ENCODE results near the gene COX19.

COX19 gene

DNA sequence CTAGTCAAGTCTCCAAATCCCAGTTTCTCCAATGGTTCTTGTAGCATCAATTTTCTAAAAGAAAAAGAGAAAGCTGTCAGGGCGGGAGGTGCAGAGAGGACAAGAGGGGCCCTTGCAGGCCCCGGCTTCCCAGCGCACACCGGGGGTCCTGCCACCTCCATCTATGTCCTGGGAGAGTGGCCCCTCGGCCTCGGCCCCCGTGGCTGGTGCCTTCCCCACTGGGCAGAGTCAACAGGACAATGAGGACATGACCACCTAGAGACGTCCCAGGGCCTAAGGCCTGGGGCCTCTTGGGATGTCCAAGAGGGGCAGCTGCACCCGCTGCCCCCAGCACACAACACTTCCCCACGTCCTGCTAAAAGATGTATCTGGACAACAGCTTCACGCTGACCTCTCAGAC, 5.9 kb downstream of the COX19 start:
- peaks cover 11% of the 10 kb centered on the region for H3K4me1 ChIP-seq (ENCODE audit: low read length)
- no peak overlapping the region for H3K27ac ChIP-seq (ENCODE audit: low read length)
- H3K79me2 ChIP-seq (ENCODE audit: low read length), result peaks cover 42% of the 10 kb centered on the region
- H3K9ac ChIP-seq (ENCODE audit: low read length), result no peak overlapping the region
- DNase-seq, result no peak
- H3K4me3 ChIP-seq (ENCODE audit: low read length), result no peak overlapping the region
- H3K4me2 ChIP-seq (ENCODE audit: low read depth, low read length), result no peak overlapping the region
- no peak overlapping the region for H2AFZ ChIP-seq (ENCODE audit: low read length)
- H3K27me3 ChIP-seq (replicated peaks; ENCODE audit: insufficient read depth, low read length), result no peaks in the 10 kb centered on the region
- peaks cover 15% of the 10 kb centered on the region; the same call in 1 of the 2 replicates for H3K36me3 ChIP-seq (replicated peaks; ENCODE audit: insufficient read depth, low read length)
- peaks cover 6% of the 10 kb centered on the region; the same call in 1 of the 2 replicates for H4K20me1 ChIP-seq (ENCODE audit: insufficient read depth, low read length)
- H3F3A ChIP-seq (ENCODE audit: insufficient read depth, low read length), result peaks cover 10% of the 10 kb centered on the region
- no peaks in the 10 kb centered on the region for H3K9me2 ChIP-seq (replicated peaks; ENCODE audit: insufficient read depth, low read length)
- no peaks in the 10 kb centered on the region for H3K9me3 ChIP-seq (replicated peaks; ENCODE audit: insufficient read depth, low read length)
- TF ChIP-seq EZH2 (optimal IDR thresholded peaks at IDR 0.05; ENCODE audit: low read depth, low read length) (no peak), CTCF (IDR thresholded peaks at IDR 0.05; ENCODE audit: low read length) (no peak), EZH2phosphoT487 (IDR thresholded peaks at IDR 0.05; ENCODE audit: low read length) (no peak)

GRCh38 chr7:968205-969105, 6.9 kb downstream of the COX19 start:
- no peak for DNase-seq
- H3K4me2 ChIP-seq (ENCODE audit: low read depth, low read length), result no peak overlapping the region
- no peak for TF ChIP-seq EZH2 (optimal IDR thresholded peaks at IDR 0.05; ENCODE audit: low read depth, low read length)
- no peak for TF ChIP-seq EZH2phosphoT487 (IDR thresholded peaks at IDR 0.05; ENCODE audit: low read length)
- no peak for TF ChIP-seq CTCF (IDR thresholded peaks at IDR 0.05; ENCODE audit: low read length)
- peaks cover 12% of the 10 kb centered on the region for H3K4me1 ChIP-seq (ENCODE audit: low read length)
- no peak overlapping the region for H3K27ac ChIP-seq (ENCODE audit: low read length)
- peaks cover 33% of the 10 kb centered on the region for H3K79me2 ChIP-seq (ENCODE audit: low read length)
- no peak overlapping the region for H2AFZ ChIP-seq (ENCODE audit: low read length)
- H3K9me3 ChIP-seq (replicated peaks; ENCODE audit: insufficient read depth, low read length), result no peaks in the 10 kb centered on the region
- H3K9ac ChIP-seq (ENCODE audit: low read length), result no peak overlapping the region
- peaks cover 10% of the 10 kb centered on the region for H3F3A ChIP-seq (ENCODE audit: insufficient read depth, low read length)
- H3K9me2 ChIP-seq (replicated peaks; ENCODE audit: insufficient read depth, low read length), result no peaks in the 10 kb centered on the region
- no peak overlapping the region for H3K4me3 ChIP-seq (ENCODE audit: low read length)
- no peaks in the 10 kb centered on the region for H3K27me3 ChIP-seq (replicated peaks; ENCODE audit: insufficient read depth, low read length)
- H3K36me3 ChIP-seq (replicated peaks; ENCODE audit: insufficient read depth, low read length), result peaks cover 15% of the 10 kb centered on the region; the same call in 1 of the 2 replicates
- H4K20me1 ChIP-seq (ENCODE audit: insufficient read depth, low read length), result 0 out of 2 replicates have a peak, but pooled peaks cover 2% of the 10 kb centered on the region

DNA sequence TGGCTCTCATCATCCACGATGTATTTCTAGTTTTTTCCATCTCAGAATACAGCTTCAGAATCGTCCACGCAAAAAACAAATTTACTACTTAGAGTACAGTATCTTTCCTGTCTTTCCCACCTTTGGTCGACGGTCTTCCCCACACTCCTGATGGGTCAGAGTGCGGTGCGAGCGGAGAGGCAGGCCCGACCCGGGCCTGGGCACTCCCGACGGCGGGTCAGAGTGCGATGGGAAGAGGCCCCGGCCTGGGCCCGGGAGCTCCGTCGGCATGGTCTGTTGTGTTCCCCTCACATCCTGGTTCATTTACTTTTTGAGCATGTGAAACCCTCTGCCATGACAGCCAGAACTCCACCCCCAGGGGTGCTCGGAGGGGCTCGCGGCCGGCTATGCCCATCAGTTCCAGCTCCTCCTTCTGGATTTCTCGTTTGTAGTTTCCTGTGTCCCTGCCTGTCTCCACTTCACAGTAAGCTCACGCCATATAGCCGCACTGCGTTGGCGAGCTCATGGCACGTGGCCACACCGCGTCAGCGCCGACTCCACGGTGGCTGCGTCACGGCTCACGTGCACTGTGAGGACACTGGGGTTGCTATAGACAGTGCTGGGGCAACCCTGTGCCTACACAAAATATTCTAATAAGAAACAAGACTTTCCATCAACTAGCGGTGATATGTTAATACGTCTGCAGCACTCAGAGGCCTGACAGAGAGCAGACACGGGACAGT, 7.8 kb downstream of the COX19 start:
- Histone ChIP-seq H3K9me2 (replicated peaks; ENCODE audit: insufficient read depth, low read length) (no peaks in the 10 kb centered on the region), H3K4me3 (ENCODE audit: low read length) (no peak overlapping the region), H3K4me2 (ENCODE audit: low read depth, low read length) (no peak overlapping the region), H4K20me1 (ENCODE audit: insufficient read depth, low read length) (no peaks in the 10 kb centered on the region), H3K27me3 (replicated peaks; ENCODE audit: insufficient read depth, low read length) (no peaks in the 10 kb centered on the region), H3K79me2 (ENCODE audit: low read length) (peaks cover 23% of the 10 kb centered on the region), H3F3A (ENCODE audit: insufficient read depth, low read length) (peaks cover 10% of the 10 kb centered on the region), H3K4me1 (ENCODE audit: low read length) (peaks cover 12% of the 10 kb centered on the region), H2AFZ (ENCODE audit: low read length) (no peak overlapping the region), H3K9ac (ENCODE audit: low read length) (no peak overlapping the region), H3K27ac (ENCODE audit: low read length) (no peak overlapping the region), H3K9me3 (replicated peaks; ENCODE audit: insufficient read depth, low read length) (no peaks in the 10 kb centered on the region), H3K36me3 (replicated peaks; ENCODE audit: insufficient read depth, low read length) (peaks cover 8% of the 10 kb centered on the region; the same call in 1 of the 2 replicates)
- DNase-seq, result no peak
- TF ChIP-seq EZH2 (optimal IDR thresholded peaks at IDR 0.05; ENCODE audit: low read depth, low read length), result no peak
- no peak for TF ChIP-seq CTCF (IDR thresholded peaks at IDR 0.05; ENCODE audit: low read length)
- TF ChIP-seq EZH2phosphoT487 (IDR thresholded peaks at IDR 0.05; ENCODE audit: low read length), result no peak
